Spleen (tissue), 11 donors: ENCODE data around the gene METRNL. TPM values are rescaled to one million over a fixed set of nuclear protein-coding genes. Genes with fewer than 3 reads are reported as not detected.
A peak's percentile ranks its signal among the peaks of the same experiment; 100 is the strongest.
"Not testable (repeated sequence)": the region's sequence is repeated elsewhere in the genome, so short reads cannot be mapped to it uniquely, and the experiment has no call there.

ENCODE experiments used
- DNase-seq: peaks from one replicate; pipeline ENCODE4 v3.0.0-alpha.2; 2020
- H3K27ac ChIP-seq, 8 donors: fragments of 200-600 bp; sonication (generic) in 7 of 8; 1 replicate in 4 of 8; 2 replicates in 4 of 8; pipeline versions ENCODE4 v1.5.0 to v1.8.0; 2016 to 2021; ENCODE audit warnings: inconsistent platforms in 4 of 8, mild to moderate bottlenecking in 4 of 8, moderate library complexity in 1 of 8
- H3K27me3 ChIP-seq, 7 donors: fragments of 200-600 bp; sonication (generic) in 6 of 7; replicated peaks in 1 of 7; 1 replicate in 4 of 7; 2 replicates in 3 of 7; pipeline versions ENCODE4 v1.5.0 to v1.8.0; 2016 to 2021; ENCODE audit warnings: inconsistent platforms in 3 of 7, mild to moderate bottlenecking in 1 of 7
- H3K36me3 ChIP-seq, 6 donors: fragments of 200-600 bp; sonication (generic) in 5 of 6; 1 replicate in 4 of 6; 2 replicates in 2 of 6; pipeline versions ENCODE4 v1.5.0 to v1.8.0; 2016 to 2021; ENCODE audit warnings: inconsistent platforms in 2 of 6
- H3K4me1 ChIP-seq, 6 donors: fragments of 200-600 bp; sonication (generic) in 5 of 6; 1 replicate in 3 of 6; 2 replicates in 3 of 6; pipeline versions ENCODE4 v1.5.0 to v1.8.0; 2016 to 2021; ENCODE audit warnings: inconsistent platforms in 3 of 6
- H3K4me3 ChIP-seq, 8 donors: fragments of 200-600 bp; sonication (generic) in 7 of 8; 1 replicate in 4 of 8; 2 replicates in 4 of 8; pipeline versions ENCODE4 v1.5.0 to v1.8.0; 2016 to 2021; ENCODE audit warnings: inconsistent platforms in 4 of 8, mild to moderate bottlenecking in 4 of 8, moderate library complexity in 2 of 8
- H3K9me3 ChIP-seq, 8 donors: fragments of 200-600 bp; sonication (generic) in 7 of 8; 1 replicate in 4 of 8; 2 replicates in 4 of 8; pipeline versions ENCODE4 v1.5.0 to v1.8.0; 2016 to 2021; ENCODE audit warnings: inconsistent platforms in 4 of 8
- CTCF ChIP-seq, 11 experiments: fragments of 200-600 bp in 7 of 11; fragments of 450-650 bp in 4 of 11; sonication (generic) in 4 of 11; IDR thresholded peaks in 8 of 11; conservative IDR thresholded peaks in 3 of 11; 1 replicate in 7 of 11; 2 replicates in 4 of 11; pipeline versions ENCODE4 v1.4.0 to v1.8.0; 2016 to 2021; ENCODE audit warnings: antibody characterized with exemption in 11 of 11, inconsistent platforms in 4 of 11, mild to moderate bottlenecking in 1 of 11
- POLR2A ChIP-seq, 3 donors: fragments of 450-650 bp; IDR thresholded peaks; one replicate each; pipeline ENCODE4 v1.5.1; 2017; ENCODE audit warnings: antibody characterized with exemption in 3 of 3, mild to moderate bottlenecking in 1 of 3
- POLR2AphosphoS5 ChIP-seq, 3 donors: sonication (generic); formaldehyde crosslinking; IDR thresholded peaks; one replicate each; pipeline ENCODE4 v1.5.1; 2017; ENCODE audit warnings: antibody characterized with exemption in 3 of 3
- WGBS, 5 donors: extraction: QIAGEN DNeasy Blood & Tissue Kit in 3 of 5; methylation state at CpG; one replicate each; pipeline versions ENCODE4 v1.1.5 to v1.1.7; 2013 to 2018; 5-methylcytosine and 5-hydroxymethylcytosine counted together
- intact Hi-C: fragments of 100-400 bp; cut with DNase I; formaldehyde crosslinking; loops from one replicate; pipeline ENCODE4 v1.15.0; 2023; ENCODE audit warnings: low total_unique reads
- polyA plus RNA-seq, 3 donors: library from polyadenylated mRNA; stranded (reverse); fragments of 200-250 nt; gene quantifications; one replicate each; pipeline ENCODE4 v1.2.1, GENCODE V29; 2013
- total RNA-seq, 7 donors: library from RNA; depleted of rRNA in 3 of 7; stranded (reverse); fragments of >200 nt in 3 of 7; fragmentation: NEBNext Ultra II Directional in 4 of 7; extraction: Animal tissue kit (Norgen Biotek cat#: 25700) in 4 of 7; gene quantifications; one replicate each; pipeline versions ENCODE4 v1.1.0 to v1.2.1, GENCODE V29; 2016 to 2021
- donor health status: healthy with polysubstance abuse.
- donor health status: DM: no; HTN: no; CAD: no; lungs with moderate emphysema.
- donor health status: DM: no; HTN: no; CAD: no.
- donor health status: Bipolar disorder and iron deficiency.
- donor health status: healthy.
- donor health status: DM: no; HTN: no; CAD: no.
- donor health status: DM: yes; HTN: yes; CAD: no.

Gene METRNL
- total and polyA plus RNA-seq, 10 donors: 14.7 to 51.2 (median 35.0) TPM

DNA sequence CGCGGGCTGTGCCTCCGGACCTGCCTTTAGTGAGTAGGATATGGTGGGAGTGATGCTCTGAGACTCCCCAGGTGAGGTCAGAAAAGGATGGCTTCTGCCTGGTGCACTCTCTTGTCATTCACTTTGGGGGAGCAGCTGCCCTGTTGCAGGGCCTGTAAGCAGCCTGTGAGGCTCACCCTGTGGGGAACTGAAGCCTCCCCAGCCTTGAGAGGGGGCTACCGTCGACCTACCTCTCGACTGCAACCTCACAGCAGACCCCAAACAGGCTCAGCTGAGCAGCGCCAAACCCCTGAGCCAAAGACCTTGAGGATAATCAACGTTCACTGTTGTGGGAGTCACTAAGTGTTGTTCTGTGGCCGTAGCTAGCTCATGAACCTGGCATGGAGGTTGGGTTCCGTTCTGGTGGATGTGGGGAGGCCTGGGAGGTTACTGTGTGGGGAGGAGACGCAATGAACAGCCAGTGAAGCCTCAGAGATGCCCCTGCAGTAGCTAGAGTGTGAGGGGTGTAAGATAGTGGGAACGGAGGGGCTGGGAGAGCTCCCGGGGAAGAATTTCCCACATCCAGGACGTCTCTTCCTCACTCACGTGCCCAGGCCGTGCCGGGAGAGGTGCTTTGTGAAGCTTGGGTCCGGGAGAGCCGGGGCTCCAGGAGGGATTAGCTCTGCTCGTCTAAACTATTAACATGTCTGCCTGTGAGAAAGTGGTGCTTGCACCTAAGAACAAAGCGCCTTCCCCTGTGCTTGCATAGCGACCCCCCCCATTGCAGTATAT is 38.8 kb downstream of the METRNL start:
- WGBS, 5 donors: 77 to 90% (median 86%) methylated on average over 19 to 22 of the region's 22 CpGs
- intact Hi-C loops: no loop called here
- TF ChIP-seq POLR2AphosphoS5 (IDR thresholded peaks at IDR 0.05) (no peak), POLR2A (IDR thresholded peaks at IDR 0.05) (no peak), CTCF (IDR thresholded peaks at IDR 0.05 in 8 of 11, conservative IDR thresholded peaks at IDR 0.05 in 3 of 11) (no peak)
- Histone ChIP-seq H3K4me3 (no peak overlapping the region), H3K9me3 (no peaks in the 10 kb centered on the region), H3K4me1 (peaks cover 7 to 36% (median 19%) of the 10 kb centered on the region in 6 donors), H3K27me3 (peaks cover 0 to 69% (median 5%) of the 10 kb centered on the region in 7 donors), H3K27ac (no peak overlapping the region), H3K36me3 (no peaks in the 10 kb centered on the region)
- DNase-seq: peak; percentile 58

- H3K4me1 ChIP-seq: peaks cover 7 to 46% (median 25%) of the 10 kb centered on the region in 6 donors
- no peaks in the 10 kb centered on the region for H3K9me3 ChIP-seq
- TF ChIP-seq CTCF (IDR thresholded peaks at IDR 0.05 in 8 of 11, conservative IDR thresholded peaks at IDR 0.05 in 3 of 11): peak in 1 of 11 experiments; percentile 18
- TF ChIP-seq POLR2AphosphoS5 (IDR thresholded peaks at IDR 0.05): peak; percentile 45 to 73 (median 56)
- TF ChIP-seq POLR2A (IDR thresholded peaks at IDR 0.05): no peak
- DNase-seq: peak; percentile 94
- H3K4me3 ChIP-seq: peak overlapping the region in 2 of 8 donors; percentile 10 to 55
- peak overlapping the region in 4 of 8 donors; percentile 26 to 67 (median 49) for H3K27ac ChIP-seq
- peaks cover 0 to 84% (median 13%) of the 10 kb centered on the region in 7 donors for H3K27me3 ChIP-seq
- 22 to 36% (median 30%) methylated on average over 24 to 25 of the region's 25 CpGs for WGBS, 5 donors
- intact Hi-C loops: no loop called here
- H3K36me3 ChIP-seq: no peaks in the 10 kb centered on the region
Observed at GRCh38 chr17:83119987-83120864, 40.8 kb downstream of the METRNL start.

DNA sequence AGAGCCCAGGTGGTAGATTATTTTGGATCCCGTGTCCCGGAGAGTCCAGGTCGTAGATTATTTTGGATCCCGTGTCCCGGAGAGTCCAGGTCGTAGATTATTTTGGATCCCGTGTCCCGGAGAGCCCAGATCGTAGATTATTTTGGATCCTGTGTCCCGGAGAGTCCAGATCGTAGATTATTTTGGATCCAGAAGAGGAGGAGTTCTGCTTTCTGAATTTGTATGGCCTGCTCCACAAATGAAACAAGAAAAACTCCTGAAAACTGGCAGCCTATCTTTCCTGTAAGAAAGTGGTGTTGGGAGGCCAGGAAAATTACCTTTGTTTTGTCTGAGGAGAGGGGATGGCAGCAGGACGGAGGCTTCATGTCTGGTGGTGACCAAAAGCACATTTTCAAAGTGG is 42.1 kb downstream of the METRNL start:
- intact Hi-C loops, H3K4me3 ChIP-seq, DNase-seq, H3K9me3 ChIP-seq, H3K36me3 ChIP-seq, H3K27ac ChIP-seq: not testable (repeated sequence)
- Histone ChIP-seq H3K4me1 (peaks cover 14 to 58% (median 36%) of the 10 kb centered on the region in 6 donors), H3K27me3 (peaks cover 0 to 84% (median 23%) of the 10 kb centered on the region in 7 donors)
- 86 to 89% (median 89%) methylated on average over 10 to 12 of the region's 12 CpGs for WGBS, 5 donors

- Histone ChIP-seq H3K36me3 (no peaks in the 10 kb centered on the region), H3K27ac (no peak overlapping the region), H3K27me3 (peaks cover 0 to 88% (median 23%) of the 10 kb centered on the region in 7 donors), H3K9me3 (no peaks in the 10 kb centered on the region), H3K4me1 (peaks cover 14 to 60% (median 36%) of the 10 kb centered on the region in 6 donors), H3K4me3 (no peak overlapping the region)
- TF ChIP-seq POLR2A (IDR thresholded peaks at IDR 0.05) (no peak), POLR2AphosphoS5 (IDR thresholded peaks at IDR 0.05) (no peak), CTCF (IDR thresholded peaks at IDR 0.05 in 8 of 11, conservative IDR thresholded peaks at IDR 0.05 in 3 of 11) (no peak)
- DNase-seq: peak; percentile 68
- intact Hi-C loops: no loop called here
- WGBS, 5 donors: 75 to 81% (median 78%) methylated on average over 26 of the region's 26 CpGs
Observed at GRCh38 chr17:83121921-83122820, 42.8 kb downstream of the METRNL start.
